GM19351 (cell line): ENCODE results near the gene L3MBTL1.

Experiments
- ATAC-seq: cut with Tn5 transposase; IDR thresholded peaks from one replicate; pipeline ENCODE4 v1.9.1; 2021; ENCODE audit warnings: mild to moderate bottlenecking, moderate library complexity; ENCODE audit not compliant: unreplicated experiment

The L3MBTL1 gene

DNA sequence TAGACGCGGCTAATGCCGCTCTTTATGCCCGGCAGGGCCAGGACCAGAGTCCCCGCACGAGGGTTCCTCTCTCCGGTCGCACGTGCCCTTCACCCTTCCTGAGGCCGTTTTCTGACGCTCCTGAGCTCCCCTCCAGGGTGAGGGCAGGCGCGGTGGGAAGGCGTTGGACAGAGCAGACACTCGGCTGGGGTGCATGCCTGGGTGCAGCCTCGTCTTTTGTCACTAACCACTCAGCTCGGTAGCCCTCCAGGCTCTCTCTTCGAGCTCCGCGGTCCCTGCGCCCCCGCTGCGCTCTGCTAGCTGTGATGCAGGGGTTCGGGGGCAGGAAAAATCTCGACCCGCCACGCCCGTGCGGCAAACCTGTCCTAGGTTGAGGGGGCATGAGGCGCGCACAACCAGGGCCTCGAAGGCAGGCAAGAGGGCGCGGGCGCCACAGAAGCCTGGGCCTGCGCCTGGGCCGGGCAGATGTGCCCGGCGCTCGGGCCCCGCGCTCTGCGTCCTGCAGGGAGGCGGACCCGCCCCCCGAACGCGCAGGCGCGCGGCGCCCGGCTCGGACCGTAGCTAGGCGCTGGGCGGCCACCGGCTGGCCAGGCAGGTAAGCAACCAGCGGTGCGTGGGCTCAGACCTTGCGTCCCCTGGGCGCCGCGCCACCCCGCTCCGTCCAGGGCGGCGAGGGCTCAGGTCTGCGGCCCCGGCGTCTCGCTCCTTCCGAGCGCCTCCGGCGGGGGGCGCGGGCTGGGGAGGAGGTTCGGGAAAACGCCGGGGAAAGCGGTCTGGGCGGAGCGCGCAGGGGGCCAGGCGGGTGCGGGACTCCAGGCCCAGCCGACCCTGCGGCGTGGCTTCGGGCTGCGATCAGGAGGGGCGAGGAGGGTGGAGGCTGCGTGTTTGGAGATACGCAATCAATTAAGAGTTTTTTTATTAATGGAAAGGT lies at the start of gene L3MBTL1:
Gene L3MBTL1 (plus strand): TSS at position 548 of the 931 bp plus-strand sequence. CDS start 5,807 bp downstream, outside the sequence.
- no peak for ATAC-seq

DNA sequence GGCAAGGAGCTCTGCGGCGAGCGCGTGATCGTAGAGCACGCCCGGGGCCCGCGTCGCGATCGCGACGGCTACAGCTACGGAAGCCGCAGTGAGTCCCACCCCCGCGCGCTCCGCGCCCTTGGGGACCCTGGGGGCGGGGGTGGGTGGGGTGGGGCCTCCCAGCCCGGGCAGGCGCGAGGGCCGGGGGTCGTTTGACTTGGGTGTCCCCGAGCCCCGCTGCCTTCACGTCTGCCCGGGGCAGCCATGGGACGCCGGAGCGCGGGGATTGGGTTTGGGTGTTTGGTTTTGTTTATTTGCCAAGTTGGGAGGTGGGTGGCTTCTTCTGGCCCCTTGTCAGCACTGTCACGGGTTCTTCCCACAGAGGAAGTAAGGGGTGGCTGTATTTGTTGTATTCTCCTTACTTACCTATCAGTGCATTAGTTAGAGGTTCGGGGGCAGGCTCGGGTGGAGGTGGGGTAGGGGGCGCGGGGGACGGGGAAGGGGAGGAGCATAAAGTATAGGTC lies 49.0 kb upstream of the L3MBTL1 start:
- peak; percentile 2 for ATAC-seq

DNA sequence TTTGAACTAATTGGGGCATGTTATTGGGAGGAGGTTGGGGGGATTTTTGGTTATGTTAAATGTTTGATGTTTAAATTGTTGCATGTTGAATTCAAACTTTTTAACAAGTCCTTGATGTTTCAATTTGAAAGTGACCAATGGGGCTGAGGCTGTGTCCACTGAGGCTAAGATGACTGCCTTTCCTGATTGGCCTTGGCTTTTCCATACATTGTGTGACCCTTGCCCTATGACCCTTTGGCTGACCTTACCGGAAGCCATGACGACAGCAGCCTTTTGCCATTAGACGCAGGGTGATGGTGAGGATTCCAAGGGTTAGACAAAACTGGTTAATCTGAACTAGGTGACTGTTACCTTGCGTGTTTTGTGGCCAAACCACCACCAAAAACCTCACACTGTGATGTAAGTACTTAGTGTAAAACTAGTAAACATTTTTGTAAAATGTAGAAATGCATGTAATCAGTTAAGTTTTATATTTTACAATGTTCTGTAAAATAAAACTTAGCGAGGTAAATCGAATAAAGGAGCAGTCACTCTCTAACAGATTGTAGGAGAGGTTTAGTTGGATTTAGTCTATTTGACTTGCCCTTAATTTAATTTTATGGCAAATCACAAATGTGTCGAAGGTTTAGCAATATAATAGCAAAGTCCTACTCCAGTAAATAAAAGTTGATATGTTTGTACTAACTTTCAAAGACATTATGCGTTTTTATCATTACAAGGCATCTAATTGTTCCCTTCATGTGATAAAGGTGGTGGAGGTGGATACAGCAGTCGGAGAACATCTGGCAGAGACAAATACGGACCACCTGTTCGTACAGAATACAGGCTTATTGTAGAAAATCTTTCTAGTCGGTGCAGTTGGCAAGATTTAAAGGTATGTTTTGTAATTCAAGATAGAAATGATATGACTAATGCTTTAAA lies 48.2 kb upstream of the L3MBTL1 start:
- ATAC-seq, result no peak

DNA sequence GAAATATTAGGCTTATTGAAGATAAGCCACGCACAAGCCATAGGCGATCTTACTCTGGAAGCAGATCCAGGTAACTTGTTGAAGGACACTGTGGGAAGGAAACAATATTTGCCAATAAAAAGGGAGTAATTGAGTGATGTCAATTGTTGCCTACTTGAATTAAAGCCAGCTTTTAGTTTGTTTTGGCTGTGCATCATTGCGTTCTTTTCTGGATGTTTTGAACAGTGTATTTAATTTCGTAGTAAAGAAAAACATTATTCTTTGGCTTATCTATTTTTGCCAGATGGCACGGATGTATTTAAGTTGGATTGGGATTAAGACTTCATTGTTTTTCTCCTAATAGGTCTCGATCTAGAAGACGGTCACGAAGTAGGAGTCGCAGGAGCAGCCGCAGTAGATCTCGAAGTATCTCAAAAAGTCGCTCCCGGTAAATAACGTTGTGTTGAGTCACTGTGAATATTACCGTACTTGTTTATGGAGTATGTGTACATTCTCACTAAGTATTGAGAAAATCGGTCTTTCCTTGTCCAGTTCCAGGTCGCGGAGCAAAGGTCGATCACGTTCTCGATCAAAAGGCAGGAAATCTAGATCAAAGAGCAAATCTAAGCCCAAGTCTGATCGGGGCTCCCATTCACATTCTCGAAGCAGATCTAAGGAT lies 47.2 kb upstream of the L3MBTL1 start:
- ATAC-seq, result no peak

DNA sequence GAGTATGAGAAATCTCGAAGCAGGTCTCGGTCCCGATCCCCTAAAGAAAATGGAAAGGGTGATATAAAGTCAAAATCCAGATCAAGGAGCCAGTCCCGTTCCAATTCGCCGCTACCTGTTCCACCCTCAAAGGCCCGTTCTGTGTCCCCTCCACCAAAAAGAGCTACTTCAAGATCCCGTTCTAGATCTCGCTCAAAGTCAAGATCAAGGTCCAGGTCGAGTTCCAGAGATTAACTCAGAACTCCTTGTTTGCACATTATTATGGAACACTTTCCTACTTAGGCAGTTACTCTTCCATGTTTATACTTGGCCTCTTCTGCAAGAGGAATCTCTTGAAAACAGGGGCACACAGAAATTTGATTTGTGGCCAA lies 46.7 kb upstream of the L3MBTL1 start:
- ATAC-seq, result no peak

DNA sequence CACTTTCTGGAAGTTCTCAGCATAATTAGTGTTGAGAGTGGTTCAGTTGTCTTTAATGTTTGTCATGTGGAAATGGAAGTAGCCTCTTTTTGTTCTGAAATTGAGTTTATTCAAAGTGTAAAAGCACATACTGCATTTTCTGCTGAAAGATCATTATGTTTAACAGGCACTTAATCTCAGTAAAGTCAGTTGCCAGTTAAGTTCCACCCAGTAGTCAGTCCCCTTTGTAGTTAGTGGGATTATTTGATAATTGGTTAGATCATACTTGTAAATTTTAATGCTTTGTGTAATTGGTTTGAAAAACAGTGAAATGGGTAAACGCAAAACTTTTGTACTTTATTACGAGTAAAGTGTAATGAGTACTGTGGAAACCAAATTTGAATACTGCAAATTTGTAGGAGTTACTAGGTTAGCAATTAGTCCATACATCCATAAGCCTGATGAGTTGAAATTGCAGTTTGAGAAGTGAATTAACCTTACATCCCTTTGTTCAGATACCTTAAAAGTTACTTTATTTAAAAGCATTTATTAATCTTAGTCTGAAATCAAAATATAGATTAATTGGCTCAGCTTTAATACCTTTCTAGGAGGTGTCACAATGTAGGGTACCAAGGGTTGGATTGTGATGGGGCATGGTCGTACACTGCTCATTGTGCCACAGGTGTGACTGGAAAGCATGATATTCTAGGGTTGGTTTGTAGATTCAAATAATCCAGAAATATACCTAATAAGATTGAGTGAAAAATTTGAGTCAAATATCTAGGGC lies 45.4 kb upstream of the L3MBTL1 start:
- no peak for ATAC-seq

DNA sequence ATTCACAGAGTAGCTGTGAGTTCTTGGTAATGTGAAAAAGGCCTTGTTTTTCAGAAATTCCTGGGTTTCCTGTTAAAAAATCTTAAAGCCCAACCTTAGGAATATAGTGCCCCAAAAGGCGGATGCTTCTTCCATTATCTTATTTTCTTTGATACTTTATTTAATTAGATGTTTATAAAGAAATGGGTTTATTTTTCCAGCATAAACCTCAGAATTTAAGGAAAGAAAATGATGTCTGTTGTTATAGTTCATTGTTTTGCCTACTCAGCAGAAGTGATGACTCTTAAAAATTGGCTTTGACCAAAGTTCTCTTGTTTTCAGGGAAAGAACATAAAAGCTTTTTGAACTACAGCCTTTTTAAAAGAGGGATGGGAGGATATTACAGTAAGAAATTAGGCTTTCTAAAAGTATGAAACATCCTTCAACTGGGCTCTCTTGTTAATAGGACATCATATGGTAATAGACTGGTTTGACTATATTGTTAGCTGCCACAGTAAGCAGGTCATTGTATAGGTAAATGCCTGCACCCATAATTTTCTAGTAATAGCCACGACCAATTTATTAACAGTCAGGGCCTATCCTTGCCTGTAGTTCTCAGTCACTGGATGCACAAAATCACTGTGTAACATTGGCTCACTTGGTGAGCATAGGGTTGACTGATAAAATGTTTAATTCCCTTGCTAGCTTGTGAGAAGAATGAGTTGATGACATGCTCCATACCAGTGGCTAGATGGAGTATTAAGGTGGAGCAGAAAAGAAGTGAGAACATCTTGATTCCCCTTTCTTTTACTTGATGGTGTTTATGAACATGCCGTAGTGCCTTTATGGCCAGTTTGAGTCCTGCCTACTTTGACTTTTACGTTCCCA lies 44.6 kb upstream of the L3MBTL1 start:
- ATAC-seq, result no peak

DNA sequence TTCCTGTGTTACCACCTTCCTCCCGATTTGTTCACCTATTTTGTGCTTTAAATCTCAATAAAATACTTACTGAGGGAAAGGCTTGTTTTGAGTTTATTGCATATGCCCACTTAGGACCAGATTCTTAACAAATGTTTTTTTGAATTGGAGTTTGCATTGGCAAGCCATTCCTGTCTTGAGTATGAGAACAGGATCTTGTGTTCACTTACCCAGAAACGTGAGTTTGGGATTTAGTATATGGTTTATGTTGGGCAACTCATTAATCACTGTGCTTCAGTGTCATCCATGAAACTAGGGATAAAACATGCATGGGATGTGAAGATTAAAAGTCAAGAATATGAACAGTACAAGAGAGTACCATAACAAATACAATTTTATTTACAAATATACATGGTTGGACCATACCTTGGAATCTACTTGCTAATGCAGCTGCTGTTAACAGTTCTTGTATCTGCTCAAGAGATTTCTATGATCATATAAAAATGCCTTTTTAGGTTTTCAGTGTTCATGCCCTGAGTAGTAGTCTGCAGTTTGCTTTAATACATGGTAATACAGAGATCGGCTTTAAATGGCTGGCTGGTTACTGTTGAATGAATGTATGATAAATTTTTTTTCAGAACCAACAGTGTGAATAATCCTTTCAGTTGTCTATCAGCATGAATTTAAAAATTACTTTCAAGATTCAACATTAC lies 43.8 kb upstream of the L3MBTL1 start:
- ATAC-seq, result no peak

DNA sequence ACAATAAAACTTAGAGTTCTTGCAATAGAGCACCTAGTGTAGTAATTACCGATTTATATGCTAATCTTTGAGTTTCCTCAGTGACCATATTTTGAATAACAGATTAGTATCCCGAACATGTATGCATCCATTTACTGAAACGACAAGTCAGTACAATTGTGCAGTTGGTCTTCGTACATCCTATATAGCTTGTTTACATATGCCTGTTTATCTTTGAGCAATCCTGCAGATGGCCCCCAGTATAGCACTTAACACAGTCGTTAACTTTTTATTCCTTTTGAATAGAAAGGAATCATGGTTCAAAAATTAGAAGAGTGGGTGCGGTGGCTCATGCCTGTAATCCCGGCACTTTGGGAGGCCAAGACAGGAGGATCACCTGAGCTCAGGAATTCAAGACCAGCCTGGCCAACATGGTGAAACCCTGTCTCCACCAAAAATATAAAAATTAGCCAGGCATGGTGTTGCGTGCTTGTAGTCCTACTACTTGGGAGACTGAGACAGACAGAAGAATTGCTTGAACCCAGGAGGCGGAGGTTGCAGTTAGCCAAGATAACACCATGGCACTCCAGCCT lies 43.2 kb upstream of the L3MBTL1 start:
- no peak for ATAC-seq

DNA sequence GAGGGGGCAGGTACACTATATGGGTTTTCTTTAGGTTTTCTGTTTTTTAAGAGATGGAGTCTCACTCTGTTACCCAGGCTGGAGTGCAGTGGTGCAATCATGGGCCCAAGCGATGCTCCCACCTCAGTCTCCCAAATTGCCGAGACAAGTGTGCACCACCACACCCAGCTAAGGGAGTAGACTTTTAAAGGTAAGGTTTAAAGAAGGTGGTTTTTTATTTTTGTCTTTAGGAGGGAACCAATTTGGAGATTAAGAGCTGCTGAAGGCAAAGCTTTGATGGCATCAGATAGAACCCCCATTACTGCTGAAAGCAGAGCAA lies 41.9 kb upstream of the L3MBTL1 start:
- ATAC-seq, result no peak

DNA sequence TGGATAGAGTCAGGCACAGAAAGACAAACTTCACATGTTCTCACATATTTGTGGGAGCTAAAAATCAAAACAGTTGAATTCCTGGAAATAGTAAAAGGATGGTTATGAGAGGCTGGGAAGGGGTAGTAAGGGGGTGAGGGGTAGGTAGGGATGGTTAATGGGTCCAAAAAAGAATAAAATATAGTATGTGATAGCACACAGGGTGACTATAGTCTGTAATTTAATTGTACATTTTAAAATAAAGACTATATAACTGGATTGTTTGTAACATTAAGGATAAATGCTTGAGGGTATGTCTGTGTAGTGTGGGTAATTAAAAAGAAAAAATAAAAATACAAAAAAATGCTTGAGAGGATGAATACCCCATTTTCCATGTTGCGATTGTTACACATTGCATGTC lies 39.9 kb upstream of the L3MBTL1 start:
- no peak for ATAC-seq

DNA sequence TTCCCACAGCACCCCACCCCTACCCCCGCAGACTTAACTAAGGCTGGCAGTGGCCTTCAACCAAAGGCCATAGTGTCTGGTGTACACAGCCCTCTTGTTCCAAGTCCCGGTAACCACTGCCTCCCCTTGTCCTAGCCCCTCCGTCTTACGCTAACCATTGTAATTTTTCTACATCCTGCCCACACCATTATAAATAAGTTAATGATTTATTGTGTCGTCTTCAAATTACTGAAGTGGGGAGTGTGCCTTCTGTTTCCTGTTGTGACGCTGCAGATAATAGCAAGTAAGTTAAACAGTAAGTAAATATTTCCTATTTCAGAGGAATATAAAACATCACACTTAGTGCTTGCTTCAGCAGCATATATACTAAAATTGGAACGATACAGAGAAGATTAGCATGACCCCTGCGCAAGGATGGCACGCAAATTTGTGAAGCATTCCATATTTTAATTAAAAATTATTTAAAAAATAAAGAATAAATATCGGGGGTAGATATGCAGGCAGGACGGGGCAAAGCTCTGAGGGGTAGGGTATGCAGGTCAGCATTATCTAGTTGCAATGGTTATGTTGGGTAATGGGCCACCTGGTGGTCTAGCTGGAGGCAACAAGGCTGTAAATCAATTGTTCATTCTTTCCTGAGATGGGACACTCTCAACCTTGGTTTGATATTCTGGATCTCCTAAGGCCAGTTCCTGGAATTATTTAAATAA lies 34.7 kb upstream of the L3MBTL1 start:
- ATAC-seq, result no peak

DNA sequence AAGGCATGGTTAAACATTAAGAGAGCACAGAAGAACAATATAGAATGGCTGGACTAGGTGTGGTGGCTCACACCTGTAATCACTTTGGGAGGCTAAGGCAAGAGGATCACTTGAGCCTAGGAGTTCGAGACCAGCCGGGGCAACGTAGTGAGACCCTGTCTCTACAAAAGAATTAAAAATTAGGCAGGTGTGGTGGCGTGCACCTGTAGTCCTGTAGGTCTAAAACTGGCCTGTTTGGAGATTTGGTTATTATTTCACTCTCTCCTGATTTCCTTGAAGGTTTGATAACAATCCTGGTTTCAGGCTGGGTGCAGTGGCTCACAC lies 34.2 kb upstream of the L3MBTL1 start:
- ATAC-seq, result no peak

DNA sequence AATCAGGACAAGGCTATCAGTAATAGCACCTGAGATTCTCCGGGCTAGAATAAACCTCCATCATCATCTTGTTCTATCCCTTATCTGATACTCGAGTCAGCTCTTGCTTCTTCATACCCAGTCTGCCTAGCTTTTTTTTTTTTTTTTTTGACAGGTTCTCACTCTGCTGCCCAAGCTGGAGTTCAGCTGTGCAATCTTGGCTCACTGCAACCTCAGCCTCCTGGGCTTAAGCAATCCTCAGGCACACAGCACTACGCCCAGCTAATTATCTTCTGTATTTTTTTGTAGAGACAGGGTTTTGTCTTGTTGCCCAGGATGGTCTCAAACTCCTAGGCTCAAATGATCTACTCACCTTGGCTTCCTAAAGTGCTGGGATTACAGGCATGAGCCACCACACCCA lies 30.3 kb upstream of the L3MBTL1 start:
- no peak for ATAC-seq

DNA sequence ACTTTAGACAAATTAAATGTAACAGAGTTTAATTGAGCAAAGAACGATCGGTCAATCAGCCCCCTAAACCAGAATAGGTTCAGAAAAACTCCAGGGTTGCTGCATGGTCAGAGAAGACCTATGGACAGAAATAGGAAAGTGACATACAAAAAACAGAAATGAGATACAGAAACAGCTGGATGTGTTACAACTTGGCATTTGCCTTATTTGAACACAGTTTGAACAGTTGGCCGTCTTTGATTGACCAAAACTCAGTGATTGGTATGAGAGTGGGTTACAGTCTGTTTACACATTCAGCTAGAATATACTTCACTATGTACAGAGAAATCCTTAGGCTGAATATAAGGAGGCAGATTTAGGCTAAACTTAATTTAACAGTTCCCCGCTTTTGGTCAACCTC lies 29.9 kb upstream of the L3MBTL1 start:
- no peak for ATAC-seq

DNA sequence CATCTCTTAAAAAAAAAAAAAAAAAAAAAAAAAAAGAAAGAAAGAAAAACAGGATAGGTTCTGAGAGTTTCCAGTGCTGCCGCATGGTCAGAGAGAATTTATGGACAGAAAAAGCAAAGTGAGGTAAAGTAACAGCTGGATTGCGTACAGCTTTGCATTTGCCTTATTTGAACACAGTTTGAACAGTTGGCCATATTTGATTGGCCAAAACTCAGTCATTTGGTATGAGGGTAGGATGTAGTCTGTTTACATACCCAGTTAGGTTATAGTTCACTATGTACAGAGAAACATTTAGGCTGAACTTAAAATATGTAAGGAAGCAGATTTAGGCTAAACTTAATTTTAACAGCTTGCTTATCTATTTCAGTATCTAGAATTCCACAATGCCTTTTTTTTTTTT lies 17.5 kb upstream of the L3MBTL1 start:
- no peak for ATAC-seq

DNA sequence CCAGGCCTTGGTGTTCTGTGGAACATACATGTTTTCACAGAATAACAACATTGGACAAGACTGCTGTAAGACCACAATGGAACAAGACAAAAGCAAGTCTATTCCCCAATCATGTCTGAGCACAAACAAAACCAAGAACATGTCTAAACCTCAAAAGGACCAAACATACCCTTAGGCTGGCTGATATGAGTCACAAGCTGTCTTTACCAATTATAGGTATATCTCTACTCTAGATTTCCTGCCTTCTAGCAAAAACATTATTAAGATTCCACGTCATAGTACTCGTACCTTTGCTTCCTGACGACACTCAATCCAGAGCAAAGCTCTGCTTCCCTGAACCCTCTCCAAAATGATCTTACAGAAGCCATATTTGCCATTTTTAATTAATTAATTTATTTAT lies 15.4 kb upstream of the L3MBTL1 start:
- ATAC-seq, result peak; percentile 98

DNA sequence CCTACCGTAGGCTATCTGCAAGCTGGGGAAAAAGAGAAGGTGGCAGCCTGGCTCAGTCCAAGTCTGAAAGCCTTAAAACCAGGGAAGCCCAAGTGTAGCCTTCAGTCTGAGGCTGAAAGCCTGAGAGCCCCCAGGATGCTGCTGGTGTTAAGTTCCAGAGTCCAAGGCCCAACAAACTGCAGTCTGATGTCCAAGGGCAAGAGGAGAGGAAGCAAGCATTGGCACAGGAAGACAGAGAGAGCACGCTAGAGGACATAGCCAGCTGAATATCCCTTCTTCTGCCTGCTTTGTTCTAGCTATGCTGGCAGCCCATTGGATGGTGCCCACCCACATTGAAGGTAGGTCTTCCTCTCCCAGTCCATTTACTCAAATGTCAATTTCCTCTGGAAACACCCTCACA lies 12.1 kb upstream of the L3MBTL1 start:
- ATAC-seq, result no peak
